ENCODE data around the gene RNF223. TPM values are rescaled to one million over a fixed set of nuclear protein-coding genes. Genes with fewer than 3 reads are reported as not detected.
A peak's percentile ranks its signal among the peaks of the same experiment; 100 is the strongest.
"Not testable (repeated sequence)": the region's sequence is repeated elsewhere in the genome, so short reads cannot be mapped to it uniquely, and the experiment has no call there.

The RNF223 gene
- total RNA-seq, 1 donor from 2014 or later: not detected

DNA sequence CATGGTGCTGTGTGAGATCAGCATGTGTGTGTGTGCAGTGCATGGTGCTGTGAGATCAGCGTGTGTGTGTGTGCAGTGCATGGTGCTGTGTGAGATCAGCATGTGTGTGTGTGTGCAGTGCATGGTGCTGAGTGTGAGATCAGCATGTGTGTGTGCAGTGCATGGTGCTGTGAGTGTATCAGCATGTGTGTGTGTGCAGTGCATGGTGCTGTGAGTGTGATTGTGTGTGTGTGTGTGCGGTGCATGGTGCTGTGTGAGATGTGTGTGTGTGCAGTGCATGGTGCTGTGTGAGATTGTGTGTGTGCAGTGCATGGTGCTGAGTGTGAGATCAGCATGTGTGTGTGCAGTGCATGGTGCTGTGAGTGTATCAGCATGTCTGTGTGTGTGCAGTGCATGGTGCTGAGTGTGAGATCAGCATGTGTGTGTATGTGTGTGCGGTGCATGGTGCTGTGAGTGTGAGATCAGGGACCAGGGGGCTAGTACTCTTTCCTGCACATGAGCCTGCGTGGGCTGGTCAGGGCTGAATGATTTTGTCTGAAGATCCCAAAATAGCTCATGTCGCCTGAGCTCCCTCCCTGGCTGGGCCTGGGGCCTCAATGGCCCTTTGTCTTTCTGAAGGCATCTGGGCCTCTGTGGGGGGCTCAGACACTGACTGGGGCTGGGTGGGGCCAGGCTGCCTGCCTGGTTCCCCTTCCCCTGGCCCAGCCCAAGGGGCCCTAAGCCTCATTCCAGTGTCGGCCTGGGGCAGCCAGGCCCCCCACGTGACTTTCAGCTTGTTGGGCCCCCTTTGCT is 43.0 kb downstream of the RNF223 start:
- not testable (repeated sequence) for DNase-seq (ENCODE audit: low read depth)

DNA sequence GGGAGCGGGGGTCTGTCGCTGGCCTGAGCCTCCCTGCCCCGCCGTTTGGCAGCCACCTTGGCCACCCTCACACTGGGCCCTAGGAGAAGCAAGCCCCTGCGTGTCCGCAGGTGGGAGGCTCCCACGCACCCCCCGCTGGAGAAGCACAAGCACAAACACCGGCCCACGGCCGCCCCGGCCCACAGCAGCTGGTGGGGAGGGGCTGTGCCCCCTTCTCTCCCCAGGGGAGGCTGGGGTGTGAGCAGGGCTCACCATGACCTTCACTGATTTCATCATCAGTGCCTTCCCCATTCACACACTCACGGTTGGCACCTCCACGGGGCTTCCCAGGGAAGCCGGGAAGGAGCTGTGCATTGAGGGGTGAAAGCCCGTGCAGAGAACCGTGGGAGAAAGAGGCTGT is 46.3 kb downstream of the RNF223 start:
- DNase-seq (ENCODE audit: low read depth): no peak

DNA sequence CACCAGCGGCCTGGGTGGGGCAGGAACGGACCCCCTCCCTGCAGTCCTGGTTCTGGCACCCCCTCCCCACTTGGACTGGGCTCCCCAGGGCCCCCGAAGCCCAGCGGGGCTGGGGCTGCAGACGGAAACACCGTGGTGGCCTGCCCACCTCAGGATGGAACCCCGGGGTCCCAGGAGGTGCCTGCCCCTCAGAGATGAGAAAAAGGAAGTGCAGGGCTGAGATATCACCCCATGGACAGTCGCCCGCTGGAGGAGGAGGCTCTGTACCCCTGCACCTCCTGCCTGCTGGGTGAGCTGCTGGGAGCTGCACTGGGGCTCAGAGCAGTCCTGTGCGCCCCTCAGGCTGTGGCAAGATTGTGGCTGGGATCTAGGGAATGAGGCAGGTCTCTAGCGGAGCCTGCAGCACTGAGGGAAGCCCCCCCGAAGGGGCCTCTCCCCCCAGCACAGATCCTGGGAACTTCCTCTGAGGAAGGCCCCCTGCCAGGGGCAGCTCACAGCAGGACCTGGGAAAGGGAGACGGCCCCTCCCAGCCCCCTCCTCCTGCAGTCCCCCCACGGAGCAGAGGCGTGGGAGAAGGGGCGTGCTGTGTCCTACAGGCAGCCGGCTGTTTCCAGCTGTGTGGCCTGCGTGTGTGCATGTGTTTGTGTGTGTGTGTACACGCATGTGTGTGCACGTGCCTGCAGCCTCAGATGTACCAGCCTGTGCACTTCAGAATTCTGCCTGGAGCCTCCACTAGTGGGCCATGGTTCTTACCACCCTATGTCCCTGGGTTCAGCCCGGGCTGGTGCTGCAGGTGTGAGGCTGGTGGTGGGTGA is 47.3 kb downstream of the RNF223 start:
- DNase-seq (ENCODE audit: low read depth): no peak

DNA sequence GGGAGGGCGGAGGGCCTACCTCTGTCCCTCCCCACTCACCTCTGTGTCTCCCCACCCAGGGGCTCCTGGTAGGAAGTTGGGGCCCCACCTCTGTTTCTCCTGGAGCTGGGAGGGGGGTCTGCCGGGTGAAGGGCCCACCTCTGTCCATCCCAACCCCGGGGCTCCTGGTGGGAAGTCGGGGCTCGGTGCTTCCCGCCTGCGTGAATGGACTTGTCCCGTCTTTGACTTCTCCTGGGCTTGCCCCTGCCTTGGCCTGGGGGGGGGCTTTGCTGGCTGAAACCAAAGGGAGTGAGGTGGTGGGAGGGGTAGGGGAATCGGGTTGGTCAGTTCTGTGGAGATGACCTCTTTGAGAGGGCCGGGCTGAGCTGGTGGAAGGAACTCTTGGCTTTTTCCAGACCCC is 48.4 kb downstream of the RNF223 start:
- no peak for DNase-seq (ENCODE audit: low read depth)

DNA sequence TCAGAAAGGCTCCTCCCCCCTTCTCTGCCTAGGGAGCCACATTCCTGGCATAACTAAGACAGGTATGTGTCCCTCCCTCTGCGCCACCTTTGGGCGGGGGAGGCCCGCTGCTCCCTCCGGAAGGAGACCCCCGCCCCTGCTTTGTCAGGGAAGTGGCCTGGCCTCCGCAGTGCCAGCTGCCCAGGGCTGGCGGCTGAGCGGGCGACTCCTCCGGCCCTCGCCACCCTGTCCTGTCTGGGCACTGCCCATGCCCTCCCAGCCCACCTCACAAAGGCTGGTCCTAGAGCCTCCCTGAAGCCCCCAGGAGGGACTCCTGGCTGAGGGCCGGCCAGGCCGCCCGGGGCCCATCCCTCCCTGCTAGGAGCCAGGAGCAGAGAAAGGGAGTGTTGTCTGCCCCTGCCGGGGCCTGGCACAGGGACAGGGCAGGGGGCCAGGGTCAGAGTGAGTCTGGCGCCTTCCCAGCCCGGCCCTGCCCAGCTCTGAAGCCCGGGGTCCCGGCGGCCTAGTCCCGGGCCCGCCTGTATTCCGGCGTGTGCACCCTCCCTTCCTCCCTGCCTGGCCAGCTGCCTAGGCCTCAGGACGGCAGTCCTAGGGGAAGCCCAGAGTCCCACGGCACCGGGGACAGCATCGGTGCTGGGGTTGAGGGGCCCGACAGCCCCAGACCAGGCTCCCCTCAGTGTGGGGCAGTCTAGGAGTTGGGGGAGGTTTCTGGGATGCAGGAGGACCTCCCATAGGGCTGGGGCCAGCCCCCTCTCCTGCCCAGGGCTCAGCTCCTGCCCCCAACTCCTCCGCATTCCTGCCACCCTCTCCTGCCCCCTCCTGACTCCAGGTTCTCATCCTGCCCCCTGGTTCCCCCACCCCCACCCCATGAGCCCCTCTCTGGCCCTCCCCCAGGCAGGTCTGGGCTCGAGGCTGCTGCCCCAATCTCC is 49.1 kb downstream of the RNF223 start:
- DNase-seq (ENCODE audit: low read depth): peak; percentile 82

DNA sequence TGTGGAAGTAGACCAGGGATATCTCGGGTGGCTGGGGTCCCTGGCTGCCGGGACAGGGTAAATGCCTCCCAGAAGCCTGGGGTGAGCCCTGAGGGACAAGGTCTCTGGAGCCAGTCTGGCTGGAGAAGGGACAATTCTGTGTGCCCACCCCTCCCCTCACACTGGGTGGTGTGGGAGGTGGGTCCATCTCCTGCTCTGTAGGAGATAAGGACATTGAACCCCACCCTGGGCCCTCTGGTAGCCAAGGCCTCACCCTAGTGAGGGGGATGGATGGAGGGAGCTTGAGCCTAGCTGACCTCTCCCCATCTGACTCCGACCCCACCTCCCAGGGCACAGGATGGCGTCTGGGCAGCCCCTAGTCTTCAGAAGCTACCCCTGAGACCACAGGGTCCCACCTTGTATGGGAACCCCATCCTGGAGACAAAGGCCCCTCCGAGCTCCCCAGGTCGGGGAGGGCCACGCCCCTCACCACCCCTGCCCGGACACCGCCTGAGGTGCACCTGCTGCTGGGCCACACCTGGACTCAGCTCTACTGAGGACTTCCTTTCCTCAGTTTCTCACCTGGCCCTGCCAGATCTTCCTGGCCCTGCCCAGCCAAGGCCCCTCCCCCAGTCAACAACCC is 49.8 kb downstream of the RNF223 start:
- no peak for DNase-seq (ENCODE audit: low read depth)

DNA sequence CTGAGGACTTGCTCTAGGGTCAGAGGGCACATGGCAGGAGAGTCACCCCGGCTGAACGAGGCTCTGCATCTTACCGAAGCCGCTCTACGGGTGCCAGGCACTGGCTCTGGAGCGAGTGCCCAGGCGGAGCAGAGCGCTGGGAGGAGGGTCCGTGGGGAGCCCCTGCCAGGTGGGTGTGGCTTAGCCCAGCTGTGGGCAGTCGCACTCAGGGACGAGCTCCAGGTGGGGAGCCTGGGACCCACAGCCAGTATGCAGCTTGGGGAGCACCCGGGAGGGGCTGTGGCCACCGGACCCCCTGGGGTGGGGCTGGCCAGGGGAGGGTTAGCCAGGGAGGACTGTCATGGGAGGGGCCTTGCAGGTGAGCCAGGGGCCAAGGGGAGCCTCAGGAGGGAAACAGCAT is 50.4 kb downstream of the RNF223 start:
- DNase-seq (ENCODE audit: low read depth): no peak

DNA sequence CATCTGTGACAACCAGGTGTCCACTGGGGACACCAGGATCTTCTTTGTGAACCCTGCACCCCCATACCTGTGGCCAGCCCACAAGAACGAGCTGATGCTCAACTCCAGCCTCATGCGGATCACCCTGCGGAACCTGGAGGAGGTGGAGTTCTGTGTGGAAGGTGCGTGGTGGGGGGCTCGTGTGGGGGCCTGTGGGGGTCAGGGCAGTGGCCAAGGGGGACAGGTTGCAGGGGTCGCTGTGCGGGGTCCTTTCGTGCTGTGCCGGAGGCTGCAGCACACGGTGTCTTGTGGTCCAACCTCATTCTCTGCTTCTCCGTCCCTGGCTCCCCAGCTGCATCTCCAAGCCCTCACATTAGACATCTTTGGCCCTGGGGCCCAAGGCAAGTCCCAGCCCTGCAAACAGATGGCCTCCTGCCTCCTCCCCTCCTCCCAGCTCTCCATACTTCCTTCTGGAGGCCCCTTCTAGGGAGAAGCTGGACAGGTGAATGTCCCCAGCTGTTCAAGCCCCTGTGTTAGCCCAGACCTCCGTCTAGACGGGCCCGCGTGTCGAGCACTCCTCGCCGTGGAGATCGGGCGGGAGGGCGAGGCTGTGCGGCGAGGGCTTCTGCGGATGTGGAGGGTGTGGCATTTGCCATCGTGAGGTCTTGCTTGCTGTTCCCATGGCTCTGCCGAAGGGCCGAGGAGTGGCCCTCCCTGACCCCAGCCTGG is 51.6 kb downstream of the RNF223 start:
- no peak for DNase-seq (ENCODE audit: low read depth)

DNA sequence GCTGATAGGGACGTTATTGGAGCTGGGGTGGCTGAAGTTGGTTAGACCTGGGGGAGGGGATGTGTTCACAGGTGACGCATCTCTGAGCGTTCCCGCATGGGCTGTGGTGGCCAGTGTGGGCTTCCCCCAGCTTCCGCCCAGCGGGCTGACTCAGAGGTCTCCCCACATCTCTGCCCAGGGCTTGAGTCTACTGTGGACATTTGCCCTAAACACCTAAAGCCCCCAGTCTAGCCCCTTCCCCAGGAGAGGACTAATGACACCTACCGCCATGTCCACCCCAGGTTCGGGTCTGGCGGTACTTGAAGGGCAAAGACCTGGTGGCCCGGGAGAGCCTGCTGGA is 52.2 kb downstream of the RNF223 start:
- DNase-seq (ENCODE audit: low read depth): peak; percentile 51

DNA sequence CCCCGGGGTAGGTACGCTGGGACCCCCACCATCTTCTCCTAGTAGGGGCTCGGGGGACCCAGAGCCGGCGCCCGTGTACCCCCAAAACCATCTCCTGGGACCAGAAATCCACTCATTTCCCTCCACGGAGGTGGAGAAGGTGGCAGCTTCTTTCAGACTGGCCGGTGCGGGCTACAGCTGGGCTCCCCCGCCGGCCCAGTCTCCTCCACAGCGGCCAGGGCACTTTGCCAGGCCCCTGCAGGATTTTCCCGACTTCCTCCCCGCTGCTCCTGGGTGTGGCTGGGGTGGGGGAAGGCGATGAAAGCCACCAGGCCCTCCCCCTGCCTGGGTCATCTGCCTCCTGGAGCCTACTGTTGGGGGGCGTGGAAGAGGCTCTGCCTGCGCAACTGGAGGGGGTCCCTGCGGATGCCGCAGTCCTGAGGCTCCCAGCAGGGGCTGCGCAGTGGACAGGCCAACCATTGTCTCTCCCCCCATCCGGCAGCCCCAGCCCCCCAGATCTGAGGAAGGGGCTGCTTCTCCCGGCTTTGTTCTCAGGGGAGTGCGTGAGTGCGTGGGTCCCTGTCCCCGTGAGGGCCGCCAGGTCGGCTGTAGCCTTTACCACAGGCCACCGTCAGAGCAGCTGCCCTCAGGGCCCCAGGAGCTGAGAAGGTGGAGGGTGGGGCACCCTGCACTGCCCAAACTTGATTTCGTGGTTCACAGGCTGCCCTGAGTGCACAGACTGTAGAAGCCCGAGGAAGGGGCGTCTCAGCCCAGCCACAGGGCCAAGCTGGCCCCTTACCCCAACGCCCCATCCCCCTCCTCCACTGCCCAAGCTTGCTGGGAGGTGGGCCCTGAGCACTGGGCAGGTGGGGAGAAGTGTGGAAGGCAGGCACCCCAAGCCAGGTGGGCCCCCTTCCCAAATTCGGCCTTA is 52.8 kb downstream of the RNF223 start:
- DNase-seq (ENCODE audit: low read depth): peak; percentile 39

Other genes with a start within 250 kb of the RNF223 start
- 0.87 and 20.1 TPM in 2 replicates for gene SAMD11, start 150.4 kb downstream of the RNF223 start, total RNA-seq
- gene NOC2L, start 115.0 kb downstream of the RNF223 start, total RNA-seq: 59.7 and 88.7 TPM in 2 replicates
- gene KLHL17, start 113.7 kb downstream of the RNF223 start, total RNA-seq: 1.9 and 10.1 TPM in 2 replicates
- gene PLEKHN1, start 107.8 kb downstream of the RNF223 start, total RNA-seq: 2.4 and 2.6 TPM in 2 replicates
- 0.10 TPM in 1 of 2 replicates, not detected in the other for gene PERM1, start 92.2 kb downstream of the RNF223 start, total RNA-seq
- gene HES4, start 74.2 kb downstream of the RNF223 start, total RNA-seq: 12.4 and 78.1 TPM in 2 replicates
- gene ISG15, start 60.8 kb downstream of the RNF223 start, total RNA-seq: 15.7 and 196 TPM in 2 replicates
- gene AGRN, start 54.2 kb downstream of the RNF223 start, total RNA-seq: 353 and 1,083 TPM in 2 replicates
- 8.7 and 9.8 TPM in 2 replicates for gene C1orf159, start 41.8 kb upstream of the RNF223 start, total RNA-seq
- gene TTLL10, start 99.6 kb upstream of the RNF223 start, total RNA-seq: 0.15 TPM in 1 of 2 replicates, not detected in the other
- 0.50 TPM in 1 of 2 replicates, not detected in the other for gene TNFRSF18, start 132.3 kb upstream of the RNF223 start, total RNA-seq
- not detected in 2 replicates for gene TNFRSF4, start 139.8 kb upstream of the RNF223 start, total RNA-seq
- 76.6 and 207 TPM in 2 replicates for gene SDF4, start 157.7 kb upstream of the RNF223 start, total RNA-seq
- gene B3GALT6, start 157.9 kb upstream of the RNF223 start, total RNA-seq: 33.9 and 48.8 TPM in 2 replicates
- gene C1QTNF12, start 172.4 kb upstream of the RNF223 start, total RNA-seq: 0.40 TPM in 1 of 2 replicates, not detected in the other
- gene UBE2J2, start 199.5 kb upstream of the RNF223 start, total RNA-seq: 48.6 and 50.2 TPM in 2 replicates
- gene SCNN1D, start 206.1 kb upstream of the RNF223 start, total RNA-seq: 0.52 and 1.9 TPM in 2 replicates
- gene ACAP3, start 233.6 kb upstream of the RNF223 start, total RNA-seq: 24.8 and 34.6 TPM in 2 replicates
- gene PUSL1, start 234.3 kb upstream of the RNF223 start, total RNA-seq: 14.2 and 24.0 TPM in 2 replicates

Measured in renal cortical epithelial cell (primary cell).